Gastrocnemius medialis (tissue), 4 donors: ENCODE measurements around the gene POLN. TPM values are rescaled to one million over a fixed set of nuclear protein-coding genes. Genes with fewer than 3 reads are reported as not detected.

Experiments used
- ATAC-seq, 2 donors: fragments of 150-250 bp; one replicate each; pipeline ENCODE4 v1.9.1; 2016
- DNase-seq, 2 donors: peaks; one replicate each; pipeline ENCODE4 v3.0.0-alpha.2; 2019
- H3K27ac ChIP-seq, 4 donors: fragments of 200-600 bp; sonication (generic); 1 replicate in 1 of 4; 2 replicates in 3 of 4; pipeline ENCODE4 v1.5.1; 2016 to 2018; ENCODE audit warnings: mild to moderate bottlenecking in 2 of 4, moderate library complexity in 1 of 4
- H3K27me3 ChIP-seq, 3 donors: fragments of 200-600 bp; sonication (generic) in 2 of 3; 1 replicate in 1 of 3; 2 replicates in 2 of 3; pipeline versions ENCODE4 v1.5.1 to v1.6.0; 2016 to 2019; ENCODE audit warnings: mild to moderate bottlenecking in 1 of 3, moderate library complexity in 1 of 3
- H3K36me3 ChIP-seq, 2 donors: fragments of 200-600 bp; sonication (generic) in 1 of 2; one replicate each; pipeline ENCODE4 v1.5.1; 2017 to 2018
- H3K4me1 ChIP-seq, 2 donors: fragments of 200-600 bp; sonication (generic) in 1 of 2; one replicate each; pipeline ENCODE4 v1.5.1; 2016 to 2017; ENCODE audit warnings: mild to moderate bottlenecking in 2 of 2
- H3K4me3 ChIP-seq, 4 donors: fragments of 200-600 bp; sonication (generic) in 3 of 4; 1 replicate in 1 of 4; 2 replicates in 3 of 4; pipeline ENCODE4 v1.5.1; 2016 to 2019; ENCODE audit warnings: mild to moderate bottlenecking in 2 of 4
- H3K9me3 ChIP-seq, 3 donors: fragments of 200-600 bp; sonication (generic) in 2 of 3; 1 replicate in 1 of 3; 2 replicates in 2 of 3; pipeline ENCODE4 v1.5.1; 2016 to 2019
- POLR2A ChIP-seq, 2 donors: fragments of 450-650 bp; IDR thresholded peaks; one replicate each; pipeline ENCODE4 v1.6.1; 2017; ENCODE audit warnings: antibody characterized with exemption in 2 of 2, mild to moderate bottlenecking in 2 of 2, moderate library complexity in 2 of 2
- in situ Hi-C, 4 donors: fragments of 200-750 bp; cut with MboI; loops; one replicate each; pipeline versions ENCODE4 v1.15.0 to v1.8.0; 2017; ENCODE audit warnings: low sequenced_read_pairs in 4 of 4
- intact Hi-C: fragments of 100-400 bp; cut with DNase I; formaldehyde crosslinking; loops from one replicate; pipeline ENCODE4 v1.15.1; 2023; ENCODE audit warnings: low total_unique reads
- total RNA-seq, 4 donors: library from RNA; depleted of rRNA; stranded (reverse); fragments of >200 nt; gene quantifications; one replicate each; pipeline versions ENCODE4 v1.1.0 to v1.2.3, GENCODE V29; 2016
- TF ChIP-seq, protein P1 (sequence below), 5 experiments: fragments of 450-650 bp in 3 of 5; fragments of 200-600 bp in 2 of 5; sonication (generic) in 2 of 5; IDR thresholded peaks in 4 of 5; conservative IDR thresholded peaks in 1 of 5; 1 replicate in 4 of 5; 2 replicates in 1 of 5; pipeline ENCODE4 v1.5.1; 2016 to 2019; ENCODE audit warnings: antibody characterized with exemption in 5 of 5, mild to moderate bottlenecking in 3 of 5, moderate library complexity in 3 of 5

POLN gene
- total RNA-seq, 4 donors from 2014 or later: 0.71 to 2.0 (median 0.86) TPM; not detected in 1

DNA sequence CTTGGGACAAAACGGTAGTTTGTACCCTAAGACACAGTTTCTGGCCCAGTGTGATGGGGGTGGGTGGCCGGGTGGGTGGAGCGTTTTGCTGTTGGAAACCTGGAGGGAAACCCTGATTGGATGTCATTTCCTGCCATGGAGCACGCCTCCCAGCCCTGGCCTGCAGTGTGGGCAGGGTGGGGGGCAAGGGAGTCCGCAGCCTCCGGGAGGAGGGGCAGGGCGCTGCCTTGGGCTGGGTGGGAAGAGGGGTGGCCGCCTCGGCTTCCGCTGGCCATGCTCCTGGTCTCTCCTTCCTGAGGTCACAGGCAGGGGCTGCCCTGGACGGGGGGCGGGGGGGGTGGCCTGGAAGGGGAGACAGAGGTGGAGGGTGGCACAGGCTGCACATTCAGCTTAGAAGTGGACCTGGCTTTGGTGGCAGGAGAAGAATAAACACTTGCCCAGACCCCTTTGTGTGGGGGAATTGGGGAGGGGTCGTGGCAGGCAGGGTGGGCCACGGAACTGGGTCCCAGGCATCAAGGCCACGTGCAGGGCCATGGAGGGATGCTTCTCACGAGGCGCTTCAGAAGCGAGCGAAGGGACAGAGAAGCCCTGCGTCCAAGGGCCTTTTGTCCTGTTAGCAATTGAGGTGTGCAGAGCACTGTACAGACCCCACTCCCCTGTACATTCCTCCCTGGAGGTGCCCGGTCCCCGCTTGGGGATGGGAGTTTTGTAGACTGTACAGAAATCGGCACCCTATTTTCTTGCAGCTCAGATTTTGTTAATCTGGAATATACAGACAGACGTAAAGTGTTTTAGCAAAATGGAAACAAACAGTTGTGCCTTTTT lies 176.6 kb downstream of the POLN start:
- peaks cover 4 to 9% (median 6%) of the 10 kb centered on the region in 3 donors for H3K27me3 ChIP-seq
- H3K9me3 ChIP-seq: no peaks in the 10 kb centered on the region
- H3K36me3 ChIP-seq: no peaks in the 10 kb centered on the region
- ATAC-seq: no peak
- no peaks in the 10 kb centered on the region for H3K4me1 ChIP-seq
- no peak for DNase-seq
- no peak overlapping the region for H3K27ac ChIP-seq
- TF ChIP-seq, protein P1, sequence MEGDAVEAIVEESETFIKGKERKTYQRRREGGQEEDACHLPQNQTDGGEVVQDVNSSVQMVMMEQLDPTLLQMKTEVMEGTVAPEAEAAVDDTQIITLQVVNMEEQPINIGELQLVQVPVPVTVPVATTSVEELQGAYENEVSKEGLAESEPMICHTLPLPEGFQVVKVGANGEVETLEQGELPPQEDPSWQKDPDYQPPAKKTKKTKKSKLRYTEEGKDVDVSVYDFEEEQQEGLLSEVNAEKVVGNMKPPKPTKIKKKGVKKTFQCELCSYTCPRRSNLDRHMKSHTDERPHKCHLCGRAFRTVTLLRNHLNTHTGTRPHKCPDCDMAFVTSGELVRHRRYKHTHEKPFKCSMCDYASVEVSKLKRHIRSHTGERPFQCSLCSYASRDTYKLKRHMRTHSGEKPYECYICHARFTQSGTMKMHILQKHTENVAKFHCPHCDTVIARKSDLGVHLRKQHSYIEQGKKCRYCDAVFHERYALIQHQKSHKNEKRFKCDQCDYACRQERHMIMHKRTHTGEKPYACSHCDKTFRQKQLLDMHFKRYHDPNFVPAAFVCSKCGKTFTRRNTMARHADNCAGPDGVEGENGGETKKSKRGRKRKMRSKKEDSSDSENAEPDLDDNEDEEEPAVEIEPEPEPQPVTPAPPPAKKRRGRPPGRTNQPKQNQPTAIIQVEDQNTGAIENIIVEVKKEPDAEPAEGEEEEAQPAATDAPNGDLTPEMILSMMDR (IDR thresholded peaks at IDR 0.05 in 4 of 5, conservative IDR thresholded peaks at IDR 0.05 in 1 of 5): no peak
- no peak overlapping the region for H3K4me3 ChIP-seq
- intact Hi-C loops (no loop called here), in situ Hi-C loops (no loop called here)

DNA sequence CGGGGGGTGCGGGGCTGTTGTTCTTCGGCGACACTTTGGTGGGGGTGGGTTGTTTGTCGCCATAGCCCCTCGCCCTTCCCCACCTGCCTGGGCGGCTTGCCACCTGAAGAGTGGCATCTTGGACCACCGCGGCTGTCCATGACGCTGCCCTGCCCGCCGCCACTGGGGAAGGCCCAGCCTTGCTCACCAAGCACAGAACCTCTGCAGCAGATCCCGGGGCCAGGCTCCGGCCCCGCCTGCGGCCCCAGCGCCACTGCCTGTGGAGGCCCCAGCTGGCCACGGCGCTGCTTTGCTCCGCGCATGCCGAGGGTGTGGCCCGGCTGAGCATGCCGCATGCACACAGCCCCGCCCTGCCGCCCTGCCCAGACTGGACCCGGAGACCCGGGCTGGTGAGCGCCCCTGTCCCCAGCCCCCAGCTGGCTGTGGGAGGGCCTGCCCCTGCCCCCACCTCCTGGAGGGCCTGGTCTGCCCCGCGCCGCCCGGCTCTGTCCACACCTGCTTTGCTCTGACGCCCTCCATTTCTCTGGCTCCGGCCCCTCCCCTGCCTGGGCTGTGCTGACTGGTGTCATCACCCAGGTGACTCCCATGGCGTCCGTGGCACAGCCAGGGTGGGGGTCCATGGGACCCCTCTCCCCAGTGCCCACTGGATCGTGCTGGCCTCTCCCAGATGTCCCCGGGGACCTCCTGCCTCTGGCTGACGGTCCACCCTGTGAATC lies 177.5 kb downstream of the POLN start:
- TF ChIP-seq POLR2A (IDR thresholded peaks at IDR 0.05): no peak
- TF ChIP-seq, protein P1 (IDR thresholded peaks at IDR 0.05 in 4 of 5, conservative IDR thresholded peaks at IDR 0.05 in 1 of 5): no peak
- no peak overlapping the region for H3K4me3 ChIP-seq
- H3K27ac ChIP-seq: no peak overlapping the region
- in situ Hi-C loops (no loop called here), intact Hi-C loops (no loop called here)
- no peaks in the 10 kb centered on the region for H3K9me3 ChIP-seq
- DNase-seq (no peak), ATAC-seq (no peak)
- H3K27me3 ChIP-seq: peaks cover 8 to 12% (median 8%) of the 10 kb centered on the region in 3 donors
- no peaks in the 10 kb centered on the region for H3K36me3 ChIP-seq
- no peaks in the 10 kb centered on the region for H3K4me1 ChIP-seq

DNA sequence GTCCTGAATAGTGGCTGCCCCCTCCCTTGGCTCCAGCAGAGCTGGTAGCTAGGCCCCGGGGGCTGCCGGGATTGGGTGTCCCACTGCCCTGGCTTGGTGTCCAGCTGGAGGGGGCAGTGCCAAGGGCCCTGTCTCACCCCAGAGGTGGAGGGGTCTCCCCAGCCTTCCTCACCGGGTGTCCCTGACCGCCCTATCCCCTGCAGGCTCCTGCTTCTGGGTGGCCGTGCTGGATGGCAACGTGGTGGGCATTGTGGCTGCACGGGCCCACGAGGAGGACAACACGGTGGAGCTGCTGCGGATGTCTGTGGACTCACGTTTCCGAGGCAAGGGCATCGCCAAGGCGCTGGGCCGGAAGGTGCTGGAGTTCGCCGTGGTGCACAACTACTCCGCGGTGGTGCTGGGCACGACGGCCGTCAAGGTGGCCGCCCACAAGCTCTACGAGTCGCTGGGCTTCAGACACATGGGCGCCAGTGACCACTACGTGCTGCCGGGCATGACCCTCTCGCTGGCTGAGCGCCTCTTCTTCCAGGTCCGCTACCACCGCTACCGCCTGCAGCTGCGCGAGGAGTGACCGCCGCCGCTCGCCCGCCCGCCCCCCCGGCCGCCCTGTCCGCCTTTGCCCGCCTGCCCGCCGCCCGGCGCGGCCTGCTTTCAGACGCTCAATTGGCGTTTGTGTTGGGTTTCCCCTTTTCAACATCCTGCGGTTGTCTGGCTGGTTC lies 178.2 kb downstream of the POLN start:
- ATAC-seq: no peak
- Histone ChIP-seq H3K27me3 (peaks cover 8 to 12% (median 8%) of the 10 kb centered on the region in 3 donors), H3K36me3 (no peaks in the 10 kb centered on the region), H3K9me3 (no peaks in the 10 kb centered on the region), H3K27ac (no peak overlapping the region), H3K4me3 (no peak overlapping the region), H3K4me1 (no peaks in the 10 kb centered on the region)
- TF ChIP-seq, protein P1 (IDR thresholded peaks at IDR 0.05 in 4 of 5, conservative IDR thresholded peaks at IDR 0.05 in 1 of 5): no peak
- no peak for TF ChIP-seq POLR2A (IDR thresholded peaks at IDR 0.05)
- in situ Hi-C loops (no loop called here), intact Hi-C loops (no loop called here)
- no peak for DNase-seq

DNA sequence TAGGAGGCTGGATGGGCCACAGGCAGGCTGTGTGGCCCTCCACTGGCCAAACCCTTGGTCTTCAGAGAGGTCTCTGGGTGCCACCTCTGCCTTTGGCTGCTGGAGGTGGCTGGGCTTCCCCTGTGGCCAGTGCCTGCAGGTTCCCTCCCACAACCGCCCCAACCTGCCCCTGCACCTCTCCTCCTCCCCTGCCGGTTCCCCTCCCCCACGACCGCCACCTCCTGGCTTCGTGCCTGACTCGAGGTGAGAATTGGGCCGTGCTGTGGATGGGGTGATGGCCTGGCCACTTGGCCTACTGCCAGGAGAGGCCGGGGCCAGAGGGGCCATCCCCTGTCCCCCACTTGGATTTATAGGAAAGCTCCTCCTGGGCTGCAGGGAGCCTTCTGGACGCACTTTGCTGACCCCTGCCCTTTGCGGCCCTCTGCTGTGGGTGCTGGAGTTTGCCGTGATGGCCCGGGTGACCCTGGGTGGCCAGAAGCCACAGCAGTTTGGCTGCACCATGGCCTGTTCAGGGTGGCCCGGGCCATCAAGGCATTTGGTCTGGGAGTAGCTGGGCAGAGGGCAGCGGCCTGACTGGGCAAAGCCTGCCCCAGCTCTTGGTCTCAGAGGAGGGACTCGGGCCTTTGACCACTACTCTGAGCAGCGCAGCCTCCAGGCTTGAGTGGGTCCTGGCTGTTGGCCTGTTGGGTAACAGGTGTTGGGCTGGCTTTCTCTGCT lies 179.0 kb downstream of the POLN start:
- DNase-seq: no peak
- in situ Hi-C loops (no loop called here), intact Hi-C loops (no loop called here)
- no peaks in the 10 kb centered on the region for H3K9me3 ChIP-seq
- ATAC-seq: no peak
- peaks cover 8 to 16% (median 10%) of the 10 kb centered on the region in 3 donors for H3K27me3 ChIP-seq
- no peak overlapping the region for H3K27ac ChIP-seq
- H3K36me3 ChIP-seq: no peaks in the 10 kb centered on the region
- TF ChIP-seq, protein P1 (IDR thresholded peaks at IDR 0.05 in 4 of 5, conservative IDR thresholded peaks at IDR 0.05 in 1 of 5): no peak
- no peak for TF ChIP-seq POLR2A (IDR thresholded peaks at IDR 0.05)
- no peak overlapping the region for H3K4me3 ChIP-seq
- no peaks in the 10 kb centered on the region for H3K4me1 ChIP-seq
